ENCODE measurements around the gene CTIF. TPM values are rescaled to one million over a fixed set of nuclear protein-coding genes. Genes with fewer than 3 reads are reported as not detected.

Gene CTIF
- total RNA-seq, 1 experiment from 2014 or later: 5.8 TPM

GRCh38 chr18:48766026-48766425, 227.2 kb downstream of the CTIF start:
- no peak for ATAC-seq

GRCh38 chr18:48766487-48766886, 227.7 kb downstream of the CTIF start:
- Histone ChIP-seq H3K9me3 (ENCODE audit: low read length) (no peaks in the 10 kb centered on the region), H2AFZ (ENCODE audit: low read length) (no peak overlapping the region), H3K79me2 (ENCODE audit: low read length) (no peaks in the 10 kb centered on the region), H3K27ac (ENCODE audit: low read length) (no peak overlapping the region), H3K9me2 (replicated peaks; ENCODE audit: low read length) (no peaks in the 10 kb centered on the region), H3K4me3 (ENCODE audit: low read length) (no peak overlapping the region), H3K36me3 (ENCODE audit: low read depth, low read length) (no peaks in the 10 kb centered on the region), H3K9ac (ENCODE audit: low read length) (no peak overlapping the region), H3K4me2 (ENCODE audit: low read length) (no peak overlapping the region), H3K4me1 (ENCODE audit: insufficient read depth, low read length) (no peaks in the 10 kb centered on the region), H3F3A (ENCODE audit: low read length, unreplicated experiment) (no peaks in the 10 kb centered on the region), H3K27me3 (ENCODE audit: low read length) (no peaks in the 10 kb centered on the region), H4K20me1 (ENCODE audit: low read length) (no peaks in the 10 kb centered on the region)
- ChIA-PET POLR2A (ENCODE audit: unreplicated experiment) (no interaction called here), CTCF (no interaction called here)
- intact Hi-C loops (cut with micrococcal nuclease): no loop called here
- DNase-seq: no peak
- ATAC-seq: no peak
- no TSS peak for BruUV-seq (replicated peaks)
- TF ChIP-seq EZH2 (IDR thresholded peaks at IDR 0.05; ENCODE audit: low read length, unreplicated experiment) (no peak), CTCF (conservative IDR thresholded peaks at IDR 0.05; ENCODE audit: low read depth, low read length) (no peak), EZH2phosphoT487 (IDR thresholded peaks at IDR 0.05; ENCODE audit: borderline replicate concordance, low read length) (no peak)

More at GRCh38 chr18:48766026-48766425, 227.2 kb downstream of the CTIF start:
- no peak overlapping the region for H3K27ac ChIP-seq (ENCODE audit: low read length)
- no peak for DNase-seq
- no peaks in the 10 kb centered on the region for H3K9me3 ChIP-seq (ENCODE audit: low read length)
- no peaks in the 10 kb centered on the region for H3F3A ChIP-seq (ENCODE audit: low read length, unreplicated experiment)
- no peaks in the 10 kb centered on the region for H4K20me1 ChIP-seq (ENCODE audit: low read length)
- POLR2A ChIA-PET (ENCODE audit: unreplicated experiment): no interaction called here
- no peak for TF ChIP-seq CTCF (conservative IDR thresholded peaks at IDR 0.05; ENCODE audit: low read depth, low read length)
- no peak for TF ChIP-seq EZH2 (IDR thresholded peaks at IDR 0.05; ENCODE audit: low read length, unreplicated experiment)
- TF ChIP-seq EZH2phosphoT487 (IDR thresholded peaks at IDR 0.05; ENCODE audit: borderline replicate concordance, low read length): no peak
- no peak overlapping the region for H3K9ac ChIP-seq (ENCODE audit: low read length)
- H2AFZ ChIP-seq (ENCODE audit: low read length): no peak overlapping the region
- no peaks in the 10 kb centered on the region for H3K36me3 ChIP-seq (ENCODE audit: low read depth, low read length)
- intact Hi-C loops (cut with micrococcal nuclease): no loop called here
- H3K27me3 ChIP-seq (ENCODE audit: low read length): no peaks in the 10 kb centered on the region
- CTCF ChIA-PET: no interaction called here
- H3K79me2 ChIP-seq (ENCODE audit: low read length): no peaks in the 10 kb centered on the region
- H3K4me1 ChIP-seq (ENCODE audit: insufficient read depth, low read length): no peaks in the 10 kb centered on the region
- H3K4me2 ChIP-seq (ENCODE audit: low read length): no peak overlapping the region
- no TSS peak for BruUV-seq (replicated peaks)
- no peaks in the 10 kb centered on the region for H3K9me2 ChIP-seq (replicated peaks; ENCODE audit: low read length)
- no peak overlapping the region for H3K4me3 ChIP-seq (ENCODE audit: low read length)

GRCh38 chr18:48767090-48767690, 228.4 kb downstream of the CTIF start:
- TF ChIP-seq CTCF (conservative IDR thresholded peaks at IDR 0.05; ENCODE audit: low read depth, low read length) (no peak), EZH2 (IDR thresholded peaks at IDR 0.05; ENCODE audit: low read length, unreplicated experiment) (no peak), EZH2phosphoT487 (IDR thresholded peaks at IDR 0.05; ENCODE audit: borderline replicate concordance, low read length) (no peak)
- no peak for ATAC-seq
- CTCF ChIA-PET: no interaction called here

More at GRCh38 chr18:48767090-48767690, 228.4 kb downstream of the CTIF start:
- Histone ChIP-seq H3K4me3 (ENCODE audit: low read length) (no peak overlapping the region), H3K36me3 (ENCODE audit: low read depth, low read length) (no peaks in the 10 kb centered on the region), H3K9ac (ENCODE audit: low read length) (no peak overlapping the region), H3K4me2 (ENCODE audit: low read length) (no peak overlapping the region), H3K79me2 (ENCODE audit: low read length) (no peaks in the 10 kb centered on the region), H4K20me1 (ENCODE audit: low read length) (no peaks in the 10 kb centered on the region), H3K27ac (ENCODE audit: low read length) (no peak overlapping the region), H3K9me2 (replicated peaks; ENCODE audit: low read length) (no peaks in the 10 kb centered on the region), H3K27me3 (ENCODE audit: low read length) (no peaks in the 10 kb centered on the region), H3K4me1 (ENCODE audit: insufficient read depth, low read length) (no peaks in the 10 kb centered on the region), H3F3A (ENCODE audit: low read length, unreplicated experiment) (no peaks in the 10 kb centered on the region), H3K9me3 (ENCODE audit: low read length) (no peaks in the 10 kb centered on the region), H2AFZ (ENCODE audit: low read length) (no peak overlapping the region)
- no peak for DNase-seq
- POLR2A ChIA-PET (ENCODE audit: unreplicated experiment): no interaction called here
- intact Hi-C loops (cut with micrococcal nuclease): no loop called here
- no TSS peak for BruUV-seq (replicated peaks)
